Pons (tissue), 1 donor: Measurements from ENCODE around the gene SLC6A19.

Source experiments
- DNase-seq: peaks from one replicate; pipeline ENCODE4 v3.0.0-alpha.2; 2016; ENCODE audit warnings: low spot score

The SLC6A19 gene

DNA sequence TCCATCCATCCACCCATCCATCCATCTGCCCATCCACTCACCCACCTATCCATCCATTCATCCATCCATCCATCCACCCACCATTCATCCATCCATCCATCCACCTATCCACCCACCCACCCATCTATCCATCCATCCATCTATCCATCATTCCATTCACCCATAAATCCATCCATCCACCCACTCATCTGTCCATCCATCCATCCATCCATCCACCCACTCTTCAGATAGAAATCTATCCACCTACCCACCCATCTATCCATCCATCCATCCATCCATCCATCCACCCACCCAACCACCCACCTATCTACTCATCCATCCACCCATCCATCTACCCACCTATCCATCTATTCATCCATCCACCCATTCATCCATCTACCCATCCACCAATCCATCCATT, 35.0 kb upstream of the SLC6A19 start:
- no peak for DNase-seq

DNA sequence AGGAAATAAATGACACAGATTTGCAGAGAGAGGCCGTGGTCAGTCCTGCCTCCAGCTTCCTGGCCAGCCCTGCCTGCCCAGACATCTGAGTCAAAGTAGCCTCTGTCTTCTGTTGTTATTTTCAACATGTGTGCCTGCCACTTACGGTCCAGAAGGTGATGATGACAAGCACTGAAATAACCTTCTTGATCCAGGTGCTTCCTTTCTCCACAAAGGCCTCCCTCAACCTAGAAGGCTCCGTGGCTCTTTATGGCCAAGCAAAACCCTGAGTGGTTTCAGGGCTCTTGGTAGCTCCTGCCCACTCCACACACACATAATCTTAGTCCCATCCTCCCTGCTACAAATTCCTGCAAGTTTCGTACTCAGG, 34.1 kb upstream of the SLC6A19 start:
- DNase-seq: no peak

DNA sequence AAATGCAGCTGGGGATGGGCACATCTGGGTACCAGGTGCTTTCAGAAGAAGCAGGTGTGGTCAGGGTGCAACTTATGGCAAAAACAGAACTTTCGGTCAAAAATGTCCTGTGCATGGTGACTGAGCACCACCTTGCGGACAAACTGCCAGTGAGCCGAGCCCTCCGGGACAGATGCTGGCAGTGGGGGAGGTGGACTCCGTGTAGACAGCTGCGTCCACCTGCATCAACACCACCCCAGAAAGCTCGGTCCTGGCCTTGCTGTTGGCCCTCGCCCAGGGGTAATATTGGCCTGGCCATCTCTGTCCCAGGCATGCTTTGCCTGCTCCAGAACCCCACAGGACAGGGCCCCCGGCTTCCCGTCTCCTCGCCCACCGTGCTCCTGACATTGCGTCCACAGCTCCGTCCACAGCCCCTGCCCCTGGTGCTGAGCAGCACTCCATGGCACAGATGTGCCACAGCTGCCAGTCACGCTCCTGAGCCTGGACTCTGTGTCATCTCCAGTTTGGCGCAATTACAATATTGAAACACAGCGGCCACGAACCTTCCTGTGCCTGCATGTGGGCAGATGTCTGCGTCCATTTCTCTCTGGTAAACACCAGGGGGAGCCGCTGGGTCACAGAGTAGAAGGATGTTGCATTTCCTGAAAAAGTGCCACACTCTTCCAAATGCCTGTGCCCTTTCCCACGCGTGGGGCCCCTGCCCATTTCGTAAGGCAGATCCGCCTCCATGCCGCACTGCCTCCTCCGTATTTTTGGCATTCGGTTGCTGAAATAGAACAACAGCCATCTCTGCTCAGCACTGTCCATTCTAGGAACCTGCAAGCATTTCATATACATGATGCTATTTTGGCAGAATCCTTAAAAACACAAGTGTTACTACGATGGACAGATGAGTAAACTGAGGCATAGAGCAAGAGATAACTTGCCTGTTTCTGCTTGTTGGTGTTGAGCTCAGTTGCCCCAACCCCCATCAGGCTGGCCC, 33.4 kb upstream of the SLC6A19 start:
- DNase-seq: peak; percentile 77

DNA sequence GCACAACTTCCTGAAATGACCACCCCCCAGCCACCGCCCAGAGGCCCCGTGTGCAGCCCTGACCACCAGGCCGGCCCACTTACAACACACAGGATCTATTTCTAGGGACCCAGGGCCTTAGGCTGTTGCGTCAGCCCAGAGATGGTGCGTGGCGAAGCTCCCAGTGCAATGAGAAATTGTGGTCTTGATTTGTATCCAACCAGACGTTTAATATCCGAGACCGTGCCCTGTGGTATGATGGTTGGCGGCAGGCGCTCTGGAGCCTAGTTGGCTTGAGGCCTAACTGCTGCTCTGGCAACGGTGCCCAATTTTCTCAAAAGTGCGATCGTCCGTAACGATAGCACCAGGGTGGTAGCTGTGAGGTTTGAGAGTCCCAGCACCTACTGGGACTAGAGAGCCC, 32.6 kb upstream of the SLC6A19 start:
- no peak for DNase-seq

DNA sequence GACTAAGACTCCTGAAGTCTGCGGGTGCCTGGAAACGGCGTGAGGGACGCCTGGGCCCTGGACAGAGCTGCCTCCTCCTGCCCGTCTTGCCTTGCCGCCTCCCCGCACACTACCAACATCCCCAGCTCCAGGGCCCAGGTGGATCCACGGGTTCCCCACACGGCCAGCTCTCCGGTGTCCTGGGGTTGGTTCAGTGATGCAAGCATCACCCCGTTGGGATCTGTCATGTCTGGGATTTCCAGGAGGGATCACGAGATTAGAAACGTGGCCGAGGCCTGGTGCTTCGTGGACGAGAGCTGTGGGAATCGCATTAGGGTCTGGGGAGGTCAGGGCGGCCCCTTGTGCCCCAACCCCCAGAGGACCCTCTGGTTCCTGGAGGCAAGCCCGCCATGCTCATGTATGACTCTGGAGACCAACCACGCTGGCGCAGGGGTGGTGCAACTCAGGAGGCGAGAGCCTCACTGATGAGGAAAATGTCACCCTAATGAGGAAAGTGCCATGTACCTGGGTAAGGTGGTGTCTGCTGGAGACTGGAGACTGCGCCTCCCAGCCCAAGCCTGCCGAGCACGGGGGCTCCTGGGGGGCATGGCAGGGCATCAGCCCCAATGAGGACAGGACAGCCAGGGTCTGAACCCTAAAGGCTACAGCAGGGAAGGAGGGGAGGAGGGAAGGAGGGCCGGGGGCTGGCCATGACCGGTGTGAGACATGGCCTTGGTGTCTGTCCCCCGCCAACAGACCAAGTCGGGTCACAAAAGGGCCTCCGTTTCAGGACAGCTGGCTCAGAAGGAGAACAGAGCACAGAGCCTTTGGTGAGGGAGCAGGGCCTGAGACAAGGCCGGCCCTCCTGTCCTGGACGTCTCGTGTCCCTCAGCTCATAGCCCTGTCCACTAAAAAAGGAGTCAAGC, 31.9 kb upstream of the SLC6A19 start:
- DNase-seq: no peak

DNA sequence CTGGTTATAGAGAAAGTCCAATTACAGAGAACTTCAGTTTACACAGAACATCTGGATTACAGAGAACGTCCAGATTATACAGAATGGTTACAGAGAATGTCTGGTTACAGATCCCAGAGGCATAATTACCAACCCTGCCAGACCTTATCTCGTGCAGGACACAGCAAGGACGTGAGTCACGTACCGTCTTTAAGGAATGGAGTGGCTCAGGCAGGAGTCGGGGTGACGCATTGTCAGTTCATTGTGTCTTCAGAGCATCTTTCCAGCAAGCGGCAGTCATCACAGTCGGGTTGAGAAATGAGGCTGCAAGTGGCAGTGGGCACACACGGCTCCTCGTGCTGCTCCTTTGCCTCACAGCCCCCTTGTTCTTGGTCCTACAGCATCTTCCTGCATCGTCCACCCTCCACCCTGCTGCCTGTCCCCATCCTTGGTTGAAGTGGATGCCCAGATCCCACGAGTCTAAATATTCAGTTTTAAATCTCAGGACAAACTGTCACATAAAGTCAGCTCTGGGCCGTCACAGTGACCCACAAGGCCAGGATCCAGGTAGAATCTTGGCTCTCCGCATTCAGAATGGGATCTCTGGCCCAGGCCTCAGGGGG, 30.0 kb upstream of the SLC6A19 start:
- no peak for DNase-seq

DNA sequence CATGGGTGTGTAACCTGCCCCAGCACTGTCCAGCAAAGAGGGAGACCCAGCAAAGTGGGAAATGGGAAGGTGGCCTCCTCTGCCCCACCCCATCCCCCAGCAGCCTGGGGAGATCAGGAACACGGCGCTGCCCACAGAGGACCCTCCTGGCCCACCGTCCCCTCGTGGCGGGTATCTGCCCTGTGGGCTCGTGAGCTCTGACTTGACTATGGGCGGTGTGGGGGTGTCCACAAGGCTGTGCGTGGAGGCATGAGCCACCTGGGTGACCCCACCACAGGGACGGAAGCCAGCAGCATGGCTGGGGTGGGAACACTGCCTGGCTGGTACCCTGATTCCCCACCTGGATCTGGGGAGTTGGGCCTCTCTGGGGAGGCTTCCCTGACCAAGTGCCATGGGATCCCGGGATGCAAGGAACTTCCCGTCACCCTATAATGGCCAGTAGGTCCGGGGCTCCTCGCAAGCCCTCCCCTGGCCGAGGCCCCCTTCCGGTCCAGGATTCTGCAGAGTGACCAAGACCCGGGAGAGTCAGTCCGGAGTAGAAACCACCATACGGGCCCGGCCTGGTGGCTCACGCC, 29.3 kb upstream of the SLC6A19 start:
- no peak for DNase-seq

DNA sequence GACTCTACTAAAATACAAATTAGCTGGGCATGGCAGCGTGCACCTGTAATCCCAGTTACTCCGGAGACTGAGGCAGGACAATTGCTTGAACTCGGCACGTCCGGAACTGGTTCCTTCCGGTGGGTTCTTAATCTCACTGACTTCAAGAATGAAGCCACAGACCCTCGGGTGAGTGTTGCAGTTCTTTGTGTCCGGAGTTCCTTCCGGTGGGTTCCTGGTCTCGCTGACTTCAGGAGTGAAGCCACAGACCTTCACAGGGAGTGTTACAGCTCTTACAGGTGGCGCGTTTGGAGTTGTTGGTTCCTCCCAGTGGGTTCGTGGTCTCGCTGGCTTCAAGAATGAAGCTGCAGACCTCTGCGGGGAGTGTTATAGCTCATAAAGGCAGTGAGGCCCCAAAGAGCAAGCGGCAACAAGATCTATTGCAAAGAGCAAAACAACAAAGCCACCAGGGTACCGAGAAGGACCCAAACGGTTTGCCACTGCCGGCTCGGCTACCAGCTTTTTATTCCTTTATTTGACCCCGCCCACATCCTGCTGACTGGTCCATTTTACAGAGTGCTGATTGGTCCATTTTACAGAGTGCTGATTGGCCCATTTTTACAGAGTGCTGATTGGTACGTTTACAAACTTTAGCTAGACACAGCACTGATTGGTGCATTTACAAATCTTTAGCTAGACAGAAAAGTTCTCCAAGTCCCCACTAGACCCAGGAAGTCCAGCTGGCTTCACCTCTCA, 28.6 kb upstream of the SLC6A19 start:
- no peak for DNase-seq

DNA sequence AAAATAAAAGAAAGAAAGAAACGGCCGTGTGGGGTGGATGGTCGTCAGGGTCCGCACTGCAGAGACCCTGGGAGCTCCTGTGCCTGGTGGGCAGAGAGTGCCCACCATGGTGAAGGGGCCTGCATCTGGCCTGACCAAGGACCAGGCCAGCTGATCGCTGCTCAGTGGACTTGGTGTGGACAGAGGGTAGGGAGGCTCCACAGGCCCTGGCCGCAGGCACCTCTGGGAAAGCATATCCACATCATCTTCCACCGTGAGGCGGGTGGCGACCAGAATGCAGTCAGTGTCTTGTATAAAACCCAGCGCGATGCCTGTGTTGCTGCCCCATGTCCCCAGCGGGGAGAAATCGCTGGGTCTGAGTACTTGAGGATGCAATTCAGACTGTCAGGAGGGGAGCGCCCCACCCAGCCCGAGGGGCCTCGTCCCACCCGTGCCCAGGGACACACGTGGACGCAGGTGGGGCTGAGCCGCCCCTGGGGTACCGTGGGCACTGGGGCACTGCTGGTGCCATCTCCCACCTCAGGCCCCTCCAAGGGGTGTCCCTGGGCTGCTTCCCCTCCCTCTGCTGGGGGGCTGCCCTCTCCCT, 27.8 kb upstream of the SLC6A19 start:
- DNase-seq: no peak

DNA sequence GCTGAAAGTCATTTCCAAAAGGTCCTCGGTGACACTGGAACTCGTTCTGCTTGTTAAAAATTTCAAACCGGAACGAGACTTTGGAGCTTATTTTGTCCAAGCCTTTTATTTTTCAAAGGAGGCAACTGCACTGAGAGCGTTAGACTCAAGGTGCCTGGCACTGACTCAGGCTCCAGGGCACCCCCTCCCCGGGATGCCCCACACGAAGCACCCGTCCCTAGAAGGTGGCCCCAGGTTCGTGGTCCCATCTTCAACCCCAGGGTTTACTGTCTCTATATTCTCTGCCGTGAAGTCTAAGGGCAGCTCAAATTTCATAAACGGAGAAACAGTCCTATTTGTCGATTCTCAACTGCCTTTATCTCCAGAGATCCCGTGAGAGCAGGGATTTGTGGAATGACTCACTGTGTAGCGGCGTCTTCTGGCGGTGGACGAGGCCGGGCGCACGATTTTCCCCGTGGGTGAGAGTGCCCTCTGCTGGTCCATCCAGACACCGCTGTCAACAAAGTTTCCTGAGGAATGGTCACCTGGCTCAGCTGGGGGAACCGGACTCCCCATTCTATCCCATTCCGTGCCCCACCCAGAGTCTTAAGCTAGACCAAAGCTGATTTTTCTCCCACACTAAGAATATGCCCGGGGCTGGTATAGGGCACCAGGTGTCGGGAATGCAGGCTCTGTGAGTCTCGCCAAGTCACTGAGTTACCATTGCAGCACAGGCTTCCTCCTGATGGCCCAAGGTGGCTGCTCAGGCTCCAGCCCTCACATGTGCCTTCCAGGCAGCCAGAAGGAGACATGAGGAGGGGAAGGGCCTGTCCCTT, 27.1 kb upstream of the SLC6A19 start:
- peak; percentile 25 for DNase-seq

DNA sequence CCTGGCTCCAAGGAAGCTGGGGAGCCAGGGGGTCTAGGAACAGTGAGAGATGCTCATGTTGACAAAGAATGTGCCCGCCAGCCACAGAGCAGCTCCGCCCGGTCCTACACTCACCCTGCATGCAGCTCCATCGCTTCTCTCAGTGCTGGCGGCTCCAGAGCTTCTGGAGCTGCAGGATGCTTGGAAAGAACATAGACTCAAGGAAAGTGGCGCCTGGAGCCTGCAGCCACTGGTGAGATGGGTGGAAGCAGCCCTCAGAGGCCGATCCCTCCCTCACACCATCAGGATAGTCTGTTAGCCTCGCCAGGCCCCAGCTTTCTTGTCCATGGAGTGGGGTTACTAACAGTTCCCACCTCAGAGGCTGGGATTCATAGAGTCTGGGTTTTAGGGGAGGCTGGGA, 26.4 kb upstream of the SLC6A19 start:
- no peak for DNase-seq

DNA sequence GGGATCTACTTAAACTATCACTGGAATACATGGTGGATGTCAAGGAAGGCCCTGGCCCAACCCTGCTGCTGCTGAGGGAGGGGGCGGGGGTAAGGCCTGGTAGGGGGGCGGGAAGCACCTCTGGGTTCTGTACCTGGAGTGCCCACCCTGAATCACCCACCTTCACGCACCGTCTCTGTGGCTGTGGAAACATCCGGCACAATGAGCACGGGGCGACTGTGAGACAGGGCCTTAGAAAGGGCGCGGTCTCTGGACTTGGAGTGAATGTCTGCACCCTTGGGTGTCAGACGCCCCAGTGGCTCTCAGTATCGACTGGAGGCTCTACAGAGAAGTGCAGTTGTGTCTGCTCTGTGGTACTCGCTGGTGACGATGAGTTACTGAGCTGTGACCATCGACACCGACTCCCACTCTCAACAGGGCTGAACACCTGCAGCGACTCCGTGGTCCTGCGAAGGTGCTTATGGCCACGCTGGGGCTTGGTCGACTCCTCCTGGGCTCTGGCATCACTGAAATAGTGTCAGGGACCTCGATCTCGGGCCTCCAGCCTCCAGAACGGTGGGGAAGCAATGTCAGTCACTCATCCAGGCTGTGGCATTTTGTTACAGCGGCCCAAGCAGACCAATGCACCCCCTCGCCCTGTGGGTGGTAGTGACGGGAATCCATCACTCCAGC, 25.5 kb upstream of the SLC6A19 start:
- DNase-seq: no peak

DNA sequence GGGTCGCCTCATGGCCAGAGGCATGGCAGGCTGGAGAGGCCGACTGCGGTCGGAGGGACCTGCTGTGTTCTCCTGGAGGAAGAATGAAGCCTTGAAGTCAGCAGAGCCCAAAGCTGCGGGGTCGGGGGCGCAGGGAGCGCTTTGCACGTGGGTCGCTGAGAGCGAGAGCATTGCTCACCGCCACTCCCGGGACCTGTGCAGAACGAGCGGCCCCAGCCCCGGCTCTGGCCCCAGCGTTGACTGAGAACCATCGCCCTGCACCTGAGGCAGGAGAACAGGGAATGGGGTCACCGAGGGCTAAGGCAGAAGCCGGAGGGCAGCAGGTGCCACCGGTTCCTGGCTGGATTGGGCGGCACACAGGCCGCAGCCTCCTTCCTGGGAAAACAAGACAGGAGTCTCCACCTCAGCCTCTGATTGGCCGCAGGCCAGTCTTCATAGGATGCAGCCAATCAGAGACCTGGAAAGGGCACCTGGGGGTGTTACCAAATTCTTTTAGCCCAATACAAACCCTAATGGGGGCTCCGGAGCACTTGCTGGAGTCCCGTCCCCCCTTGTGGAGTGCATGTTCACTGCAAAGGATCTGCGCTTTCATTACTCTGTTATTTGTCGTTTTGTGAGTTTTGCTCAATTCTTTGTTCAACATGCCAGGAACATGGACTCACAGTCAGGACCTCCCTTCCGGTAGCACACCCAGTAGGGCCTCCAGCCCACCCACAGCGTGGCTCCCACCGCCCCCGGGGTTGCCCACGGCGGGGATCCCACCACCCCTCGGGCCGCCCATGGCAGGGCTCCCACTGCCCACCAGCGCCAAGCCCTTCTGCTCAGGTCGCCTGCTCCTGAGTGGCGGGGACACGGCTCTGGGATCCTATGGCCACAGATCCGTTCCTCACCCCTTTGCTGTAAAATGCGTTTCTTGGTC, 24.7 kb upstream of the SLC6A19 start:
- no peak for DNase-seq

DNA sequence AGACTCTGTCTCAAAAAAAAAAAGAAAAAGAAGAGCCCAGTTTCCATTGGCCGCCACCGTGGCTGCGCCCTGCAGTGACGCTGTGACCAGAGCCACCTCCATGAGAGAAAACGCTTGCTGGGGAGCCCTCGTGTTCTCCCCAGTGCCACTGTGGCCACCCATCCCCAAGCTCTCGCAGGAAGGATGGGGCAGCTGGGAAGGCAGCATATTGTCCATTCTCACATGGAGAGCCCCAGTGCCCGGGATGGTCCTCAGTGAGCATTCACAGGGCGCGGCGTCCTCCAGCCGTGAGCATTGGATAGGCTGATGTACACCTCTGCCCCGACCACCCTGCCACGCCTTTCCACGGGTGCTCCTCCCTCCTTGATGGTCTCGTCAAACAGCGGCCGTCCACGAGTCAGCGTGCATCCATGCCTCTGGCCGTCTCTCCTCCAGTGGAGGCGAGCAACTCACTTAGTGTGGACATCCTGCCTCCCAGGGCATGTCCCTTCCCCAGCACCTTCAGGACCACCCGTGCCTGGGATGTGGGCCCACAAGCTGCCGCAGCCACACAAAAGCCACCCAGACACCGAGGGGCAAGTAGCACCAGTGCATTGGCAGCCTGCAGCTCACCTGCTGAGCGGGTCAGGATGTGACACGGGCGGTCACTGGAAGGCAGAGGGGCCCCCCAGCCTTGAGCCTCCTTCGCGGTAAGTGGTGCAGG, 23.4 kb upstream of the SLC6A19 start:
- DNase-seq: no peak

DNA sequence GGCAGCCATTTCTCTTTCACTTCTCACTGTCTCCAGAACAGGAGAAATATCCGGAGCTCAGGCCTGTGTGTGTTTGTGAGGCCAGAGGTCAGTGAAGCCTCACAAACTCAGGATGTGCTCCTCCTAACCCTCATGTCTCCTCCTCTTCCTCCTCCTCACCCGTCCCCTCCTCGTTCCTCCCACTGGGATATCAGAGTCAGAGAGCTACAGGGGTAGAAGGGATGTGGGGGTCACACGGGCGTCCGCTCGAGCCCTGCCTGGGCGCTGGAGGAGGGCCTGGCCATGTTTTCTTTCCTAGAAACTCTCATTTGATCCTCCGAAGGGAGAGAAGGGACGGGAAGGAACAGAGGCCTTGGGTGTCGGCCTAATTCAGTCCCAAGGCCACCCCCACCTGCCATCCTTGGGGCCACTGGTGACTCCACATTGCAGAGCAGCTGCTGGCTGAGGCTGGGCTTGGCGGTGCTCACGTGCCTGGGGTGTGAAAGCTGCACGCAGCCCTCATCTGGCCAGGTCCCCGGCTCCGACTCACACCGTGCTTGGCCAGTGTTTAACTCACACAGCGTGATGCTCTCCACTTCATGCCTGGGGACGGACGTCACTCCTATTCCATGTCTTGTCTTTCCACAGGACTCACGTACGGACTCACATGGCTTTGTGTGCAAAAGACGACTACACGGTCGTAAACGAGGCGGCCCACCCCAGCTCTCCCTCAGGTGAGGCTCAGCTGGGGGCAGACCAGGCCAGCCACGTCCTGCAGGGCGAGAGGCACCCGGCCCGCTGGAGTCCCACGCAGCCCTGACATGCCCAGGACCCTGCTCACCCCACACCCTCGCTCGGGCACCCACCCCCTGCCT, 22.6 kb upstream of the SLC6A19 start:
- DNase-seq: no peak

DNA sequence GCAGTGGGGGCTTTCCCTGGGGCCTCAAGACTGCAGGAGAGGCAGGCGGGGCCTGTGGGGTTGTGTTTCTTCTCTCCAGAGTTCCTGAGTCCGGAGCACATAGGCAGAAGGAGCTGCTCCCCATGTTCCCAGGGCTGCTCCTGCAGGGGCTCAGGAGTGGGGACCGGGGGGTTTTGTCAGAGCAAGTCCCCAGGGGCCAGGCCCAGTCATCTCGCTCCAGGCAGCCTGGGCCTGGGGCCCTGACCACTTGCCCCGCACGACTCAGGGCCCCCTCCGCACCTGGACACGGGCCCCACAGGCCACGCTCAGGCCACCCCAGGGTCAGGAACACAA, 22.0 kb upstream of the SLC6A19 start:
- DNase-seq: no peak

DNA sequence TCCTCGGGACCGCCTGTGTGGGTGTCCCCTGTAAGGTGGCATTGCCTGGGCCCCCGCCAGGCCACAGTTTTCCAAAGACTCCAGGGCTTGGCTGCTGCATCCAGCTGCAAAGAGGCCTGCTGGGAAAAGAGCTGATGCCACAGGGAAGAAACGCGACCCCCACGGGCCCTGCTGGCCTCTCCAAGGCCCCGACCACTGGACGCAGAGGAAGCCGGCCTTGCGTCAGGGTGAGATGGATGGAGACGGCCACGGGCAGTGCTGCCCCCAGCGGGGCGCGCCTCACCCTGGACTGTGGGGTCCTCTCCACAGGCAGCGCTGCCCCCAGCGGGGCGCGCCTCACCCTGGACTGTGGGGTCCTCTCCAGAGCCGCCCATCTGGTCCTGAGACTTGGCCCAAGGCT, 21.3 kb upstream of the SLC6A19 start:
- DNase-seq: no peak
